ENCODE measurements around the gene ADSS1.

DNA sequence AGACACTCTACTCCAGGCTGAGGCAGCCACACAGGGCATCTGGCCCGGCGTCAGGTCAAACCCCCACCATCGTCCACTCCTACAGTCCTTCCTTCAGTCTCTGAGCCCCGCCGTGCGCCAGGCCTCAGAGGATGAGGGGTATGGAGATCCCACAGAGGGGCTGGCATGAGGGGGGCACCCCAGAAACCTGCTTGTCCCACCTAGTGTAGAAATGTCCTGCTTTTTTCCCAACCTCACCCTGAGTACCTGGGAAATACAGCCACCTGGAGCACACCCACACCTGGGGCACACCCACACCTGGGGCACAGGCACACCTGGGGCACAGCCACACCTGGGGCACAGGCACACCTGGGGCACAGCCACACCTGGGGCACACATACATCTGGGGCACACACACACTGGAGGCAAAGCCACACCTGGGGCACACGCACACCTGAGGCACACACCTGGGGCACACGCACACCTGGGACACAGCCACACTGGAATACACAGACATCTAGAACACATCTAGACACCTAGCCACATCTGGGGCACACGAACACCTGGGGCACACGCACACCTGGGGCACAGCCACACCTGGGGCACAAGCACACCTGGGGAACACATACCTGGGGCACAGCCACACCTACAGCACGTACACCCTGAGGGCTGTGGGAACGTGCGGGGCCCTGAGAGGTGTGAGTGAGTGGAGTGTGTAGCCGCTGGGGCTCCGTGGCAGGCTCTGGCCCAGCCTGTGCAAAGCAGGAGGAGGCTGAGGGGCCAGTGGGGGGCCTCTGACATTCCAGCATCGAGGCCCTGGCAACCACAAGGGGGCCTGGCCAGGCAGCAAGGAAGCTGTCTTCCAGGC lies 53.2 kb downstream of the ADSS1 start:
- TF ChIP-seq CTCF (IDR thresholded peaks at IDR 0.05 in 8 of 11, conservative IDR thresholded peaks at IDR 0.05 in 3 of 11) (no peak), POLR2A (IDR thresholded peaks at IDR 0.05) (no peak), POLR2AphosphoS5 (IDR thresholded peaks at IDR 0.05) (no peak)
